ENCODE measurements around the gene PTPRK. TPM values are rescaled to one million over a fixed set of nuclear protein-coding genes. Genes with fewer than 3 reads are reported as not detected.

PTPRK gene
- total and polyA plus RNA-seq, 9 of the 15 experiments (the other 6 are each of a cell fraction or from before 2014, with no cell fraction given): 0.04 to 0.51 TPM; not detected in 7

GRCh38 chr6:128352366-128352765, 168.0 kb downstream of the PTPRK start (continued):
- no peak for TF ChIP-seq NCOA4 (IDR thresholded peaks at IDR 0.05; ENCODE audit: partially characterized antibody)
- no peak for TF ChIP-seq NELFE (IDR thresholded peaks at IDR 0.05; ENCODE audit: insufficient read depth, insufficient read length)
- no peak for TF ChIP-seq GABPB2 (CRISPR knock-in tag; conservative IDR thresholded peaks at IDR 0.05)

GRCh38 chr6:128351255-128351514, 169.2 kb downstream of the PTPRK start:
- H4K20me1 ChIP-seq (replicated peaks; ENCODE audit: control insufficient read depth, insufficient read depth, low read length): no peaks in the 10 kb centered on the region
- no TSS peak for BruUV-seq (replicated peaks)
- H3K79me2 ChIP-seq (ENCODE audit: control insufficient read depth, insufficient read depth, low read length): no peaks in the 10 kb centered on the region
- ATAC-seq (no peak), FAIRE-seq (no peak), DNase-seq (ENCODE audit: extremely low read depth in 1 of 4, low spot score in 3 of 4) (no peak)
- CTCF ChIA-PET (ENCODE audit: low intra/inter-chr PET ratio): no interaction called here
- H3K27ac ChIP-seq (ENCODE audit: extremely low read depth, low read depth, low read length): no peak overlapping the region
- H3K36me3 ChIP-seq (ENCODE audit: control insufficient read depth, insufficient read depth, low read length): no peaks in the 10 kb centered on the region
- no peaks in the 10 kb centered on the region for H3K9me3 ChIP-seq (replicated peaks; ENCODE audit: control insufficient read depth, insufficient read depth, low read depth, low read length)
- no peaks in the 10 kb centered on the region for H3K4me1 ChIP-seq (replicated peaks in 1 of 2; ENCODE audit: control insufficient read depth in 2 of 2, insufficient read depth in 2 of 2, low read length in 2 of 2)
- intact Hi-C loops (cut with micrococcal nuclease) (no loop called here), in situ Hi-C loops (cut with MboI) (no loop called here)
- H3K9me1 ChIP-seq (ENCODE audit: control insufficient read depth, insufficient read depth, low read length): no peaks in the 10 kb centered on the region
- no peak overlapping the region for H3K4me3 ChIP-seq
- no peak overlapping the region for H3K4me2 ChIP-seq (ENCODE audit: insufficient read depth, low read length)
- H3K27me3 ChIP-seq (ENCODE audit: control insufficient read depth in 2 of 2, insufficient read depth in 2 of 2, low read length in 2 of 2): no peaks in the 10 kb centered on the region
- H2AFZ ChIP-seq (ENCODE audit: low read depth, low read length): no peak overlapping the region
- POLR2A ChIA-PET: no interaction called here
- 6% methylated on average over 2 of the region's 2 CpGs for WGBS (ENCODE audit: insufficient coverage, low coverage, missing lambda C conversion rate)
- H3K9ac ChIP-seq (ENCODE audit: insufficient read depth in 1 of 2, low read depth in 2 of 2, low read length in 2 of 2): no peak overlapping the region
- no peak for TF ChIP-seq MAFF (IDR thresholded peaks at IDR 0.05; ENCODE audit: low read length)
- TF ChIP-seq E2F4 (CRISPR knock-in tag; IDR thresholded peaks at IDR 0.05; ENCODE audit: low read depth): no peak
- TF ChIP-seq ZNF696 (CRISPR knock-in tag; conservative IDR thresholded peaks at IDR 0.05): no peak
- TF ChIP-seq MITF (IDR thresholded peaks at IDR 0.05): no peak
- no peak for TF ChIP-seq TRIM24 (IDR thresholded peaks at IDR 0.05)
- TF ChIP-seq EWSR1 (IDR thresholded peaks at IDR 0.05; ENCODE audit: borderline replicate concordance, low read depth, partially characterized antibody): no peak
- TF ChIP-seq ZNF311 (CRISPR knock-in tag; IDR thresholded peaks at IDR 0.05): no peak
- TF ChIP-seq MYBL2 (IDR thresholded peaks at IDR 0.05; ENCODE audit: low read depth): no peak
- TF ChIP-seq MYBL2 (CRISPR knock-in tag; IDR thresholded peaks at IDR 0.05; ENCODE audit: borderline replicate concordance): no peak
- TF ChIP-seq RAD21 (CRISPR knock-in tag; conservative IDR thresholded peaks at IDR 0.05 in 1 of 2, IDR thresholded peaks at IDR 0.05 in 1 of 2): no peak
- no peak for TF ChIP-seq SNRNP70 (optimal IDR thresholded peaks at IDR 0.05; ENCODE audit: low read depth, low read length)
- TF ChIP-seq CEBPG (CRISPR knock-in tag; IDR thresholded peaks at IDR 0.05): no peak
- no peak for TF ChIP-seq CEBPG (tag; conservative IDR thresholded peaks at IDR 0.05 in 1 of 2, IDR thresholded peaks at IDR 0.05 in 1 of 2)
- TF ChIP-seq CBFB (CRISPR knock-in tag; IDR thresholded peaks at IDR 0.05): no peak
- no peak for TF ChIP-seq ZNF165 (CRISPR knock-in tag; IDR thresholded peaks at IDR 0.05; ENCODE audit: borderline replicate concordance)
- no peak for TF ChIP-seq ZNF551 (CRISPR knock-in tag; IDR thresholded peaks at IDR 0.05)
- no peak for TF ChIP-seq TFE3 (CRISPR knock-in tag; IDR thresholded peaks at IDR 0.05)
- TF ChIP-seq HEY1 (CRISPR knock-in tag; IDR thresholded peaks at IDR 0.05; ENCODE audit: borderline replicate concordance): no peak

Measured in K562 (cell line).